SU-DHL-6 (cell line): ENCODE results near the gene OR1E1.
"Not testable (repeated sequence)": the region's sequence is repeated elsewhere in the genome, so short reads cannot be mapped to it uniquely, and the experiment has no call there.

Experiments used
- H2AFZ ChIP-seq: fragments of 200-600 bp; sonication (generic); 2 replicates; pipeline ENCODE4 v1.6.1; 2014; ENCODE audit warnings: low read depth, mild to moderate bottlenecking, moderate library complexity, mixed read lengths, antibody characterized with exemption, low read length; ENCODE audit not compliant: severe bottlenecking
- H3F3A ChIP-seq: fragments of 200-600 bp; shearing (Covaris generic); 2 replicates; pipeline ENCODE4 v1.6.0; 2016; ENCODE audit warnings: antibody characterized with exemption, mild to moderate bottlenecking; ENCODE audit not compliant: insufficient read depth
- H3K27ac ChIP-seq: fragments of 200-600 bp; sonication (generic); 2 replicates; pipeline ENCODE4 v1.5.1; 2016; ENCODE audit warnings: low read depth, mild to moderate bottlenecking, low read length, moderate library complexity, mixed read lengths
- H3K27me3 ChIP-seq: fragments of 200-600 bp; sonication (generic), shearing (Covaris generic); 2 replicates; pipeline ENCODE4 v1.6.0; 2014; ENCODE audit warnings: mild to moderate bottlenecking, low read length
- H3K36me3 ChIP-seq: fragments of 200-600 bp; sonication (generic); 2 replicates; pipeline ENCODE4 v1.6.1; 2014; ENCODE audit warnings: mild to moderate bottlenecking, low read length, mixed read lengths
- H3K4me2 ChIP-seq: fragments of 300-600, 200-600 bp; shearing (Covaris generic), sonication (generic); 2 replicates; pipeline ENCODE4 v1.6.0; 2014; ENCODE audit warnings: low read length, low read depth, mild to moderate bottlenecking; ENCODE audit not compliant: poor library complexity, severe bottlenecking
- H3K4me3 ChIP-seq: fragments of 200-600 bp; sonication (generic); 2 replicates; pipeline ENCODE4 v1.5.1; 2014; ENCODE audit warnings: antibody characterized with exemption, low read length, mild to moderate bottlenecking, mixed read lengths; ENCODE audit not compliant: insufficient read depth, poor library complexity, severe bottlenecking
- H3K79me2 ChIP-seq: fragments of 200-600 bp; sonication (generic); 2 replicates; pipeline ENCODE4 v1.6.1; 2014; ENCODE audit warnings: mild to moderate bottlenecking, low read length, moderate library complexity; ENCODE audit not compliant: insufficient read depth
- H3K9ac ChIP-seq: fragments of 200-600 bp; sonication (generic); 2 replicates; pipeline ENCODE4 v1.7.0; 2014; ENCODE audit warnings: mild to moderate bottlenecking, low read length
- H3K9me2 ChIP-seq: fragments of 200-600 bp; sonication (generic); replicated peaks from 2 replicates; pipeline ENCODE4 v1.6.1; 2014; ENCODE audit warnings: low read length; ENCODE audit not compliant: insufficient read depth
- H3K9me3 ChIP-seq: fragments of 200-600 bp; sonication (generic); 2 replicates; pipeline ENCODE4 v1.6.1; 2014; ENCODE audit warnings: low read length, mixed read lengths; ENCODE audit not compliant: insufficient read depth
- H4K20me1 ChIP-seq: fragments of 200-600 bp; sonication (generic); 2 replicates; pipeline ENCODE4 v1.6.1; 2014; ENCODE audit warnings: low read depth, mild to moderate bottlenecking, antibody characterized with exemption, low read length, moderate library complexity, mixed read lengths
- EZH2phosphoT487 ChIP-seq: fragments of 200-600 bp; sonication (generic), shearing (Covaris generic); conservative IDR thresholded peaks from 2 replicates; pipeline ENCODE4 v1.6.1; 2018; ENCODE audit warnings: mild to moderate bottlenecking, antibody characterized with exemption, low read length, moderate library complexity, mixed read lengths
- TF ChIP-seq, protein P1 (sequence below): fragments of 200-600 bp; sonication (generic); IDR thresholded peaks from one replicate; pipeline ENCODE4 v1.5.1; 2017; ENCODE audit warnings: antibody characterized with exemption, mild to moderate bottlenecking, low read length, moderate library complexity; ENCODE audit not compliant: insufficient read depth, poor library complexity, severe bottlenecking

Gene OR1E1

DNA sequence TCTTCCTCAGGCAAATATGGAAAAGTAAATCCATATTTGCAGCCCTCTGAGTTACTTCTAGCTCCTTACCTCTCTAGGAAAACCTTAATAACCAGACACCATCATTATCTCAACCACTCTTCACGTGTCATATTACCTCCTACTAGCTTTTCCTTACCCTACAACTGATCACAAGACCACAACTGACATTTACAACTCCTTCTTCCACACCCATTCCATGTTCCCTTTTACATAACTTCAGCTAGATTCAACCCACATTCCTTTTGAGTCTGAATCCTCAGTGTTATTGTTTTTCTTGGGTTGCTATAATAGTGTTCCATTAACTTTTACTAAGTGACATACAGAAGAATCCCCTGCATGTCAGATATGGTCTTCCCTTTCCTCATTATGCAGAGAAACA, 40.2 kb upstream of the OR1E1 start:
- Histone ChIP-seq H3K4me3 (no peak overlapping the region), H4K20me1 (no peaks in the 10 kb centered on the region), H3F3A (no peaks in the 10 kb centered on the region), H2AFZ (no peak overlapping the region), H3K27me3 (no peaks in the 10 kb centered on the region), H3K27ac (no peak overlapping the region), H3K4me2 (no peak overlapping the region), H3K9ac (no peak overlapping the region), H3K9me3 (no peaks in the 10 kb centered on the region), H3K36me3 (no peaks in the 10 kb centered on the region), H3K79me2 (no peaks in the 10 kb centered on the region), H3K9me2 (no peaks in the 10 kb centered on the region)
- TF ChIP-seq EZH2phosphoT487 = no peak
- TF ChIP-seq, protein P1, sequence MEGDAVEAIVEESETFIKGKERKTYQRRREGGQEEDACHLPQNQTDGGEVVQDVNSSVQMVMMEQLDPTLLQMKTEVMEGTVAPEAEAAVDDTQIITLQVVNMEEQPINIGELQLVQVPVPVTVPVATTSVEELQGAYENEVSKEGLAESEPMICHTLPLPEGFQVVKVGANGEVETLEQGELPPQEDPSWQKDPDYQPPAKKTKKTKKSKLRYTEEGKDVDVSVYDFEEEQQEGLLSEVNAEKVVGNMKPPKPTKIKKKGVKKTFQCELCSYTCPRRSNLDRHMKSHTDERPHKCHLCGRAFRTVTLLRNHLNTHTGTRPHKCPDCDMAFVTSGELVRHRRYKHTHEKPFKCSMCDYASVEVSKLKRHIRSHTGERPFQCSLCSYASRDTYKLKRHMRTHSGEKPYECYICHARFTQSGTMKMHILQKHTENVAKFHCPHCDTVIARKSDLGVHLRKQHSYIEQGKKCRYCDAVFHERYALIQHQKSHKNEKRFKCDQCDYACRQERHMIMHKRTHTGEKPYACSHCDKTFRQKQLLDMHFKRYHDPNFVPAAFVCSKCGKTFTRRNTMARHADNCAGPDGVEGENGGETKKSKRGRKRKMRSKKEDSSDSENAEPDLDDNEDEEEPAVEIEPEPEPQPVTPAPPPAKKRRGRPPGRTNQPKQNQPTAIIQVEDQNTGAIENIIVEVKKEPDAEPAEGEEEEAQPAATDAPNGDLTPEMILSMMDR = no peak

DNA sequence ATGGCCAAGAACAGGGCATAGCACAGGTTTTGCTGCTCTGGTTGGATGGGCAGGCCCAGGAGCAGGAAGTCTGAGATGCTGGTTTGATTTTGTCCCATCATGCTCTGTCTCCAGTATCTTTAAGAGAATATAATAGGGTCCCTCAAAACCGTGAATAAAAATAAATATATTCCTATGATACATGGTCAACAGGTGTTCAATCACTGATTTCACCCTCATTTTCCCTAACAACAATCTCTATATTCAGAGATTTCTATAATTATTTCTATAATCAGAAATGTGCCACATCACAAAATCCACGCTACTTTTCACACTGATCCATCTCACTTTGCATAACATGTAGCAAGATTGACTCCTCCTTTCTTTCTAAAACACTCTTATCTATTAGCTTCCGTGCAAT, 35.5 kb upstream of the OR1E1 start, which contains the start of gene OR1E2:
Gene OR1E2 (minus strand): TSS at position 101 of the 400 bp plus-strand sequence. CDS start 0 bp downstream, at position 101.
- no peaks in the 10 kb centered on the region for H4K20me1 ChIP-seq
- TF ChIP-seq, protein P1 = no peak
- TF ChIP-seq EZH2phosphoT487 = no peak

DNA sequence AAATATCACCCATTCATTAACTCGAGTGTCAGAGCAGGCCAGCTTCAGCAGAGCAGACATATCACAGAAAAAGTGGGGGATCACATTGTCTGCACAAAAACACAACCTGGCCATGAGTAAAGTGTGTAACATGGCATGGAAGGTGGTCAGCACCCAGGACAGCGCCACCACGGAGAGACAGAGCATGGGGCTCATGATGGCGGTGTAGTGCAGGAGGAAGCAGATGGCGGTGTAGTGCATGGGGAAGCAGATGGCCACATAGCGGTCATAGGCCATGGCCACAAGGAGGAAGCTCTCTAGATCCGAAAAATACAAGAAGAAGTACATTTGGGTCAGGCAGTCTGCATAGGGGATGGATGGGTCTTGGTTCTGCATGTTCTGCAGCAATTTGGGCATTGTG, 35.0 kb upstream of the OR1E1 start:
- H3K4me3 ChIP-seq, H3K27me3 ChIP-seq, H2AFZ ChIP-seq, H3K27ac ChIP-seq, H3K9me2 ChIP-seq, H3K4me2 ChIP-seq, H4K20me1 ChIP-seq, H3K36me3 ChIP-seq, H3F3A ChIP-seq, H3K79me2 ChIP-seq, H3K9me3 ChIP-seq, H3K9ac ChIP-seq: not testable (repeated sequence)

More for the DNA sequence above, 35.5 kb upstream of the OR1E1 start, which contains the start of gene OR1E2:
- H3K36me3 ChIP-seq = peaks cover 4% of the 10 kb centered on the region; the same call in 1 of the 2 replicates
- no peak within 1 kb of the TSS for H2AFZ ChIP-seq
- no peaks in the 10 kb centered on the region for H3F3A ChIP-seq
- peaks cover 7% of the 10 kb centered on the region; the same call in 1 of the 2 replicates for H3K9me3 ChIP-seq
- no peak within 1 kb of the TSS for H3K9ac ChIP-seq
- H3K79me2 ChIP-seq = no peaks in the 10 kb centered on the region
- H3K27me3 ChIP-seq = no peaks in the 10 kb centered on the region
- H3K4me3 ChIP-seq = no peak within 1 kb of the TSS
- H3K9me2 ChIP-seq = no peaks in the 10 kb centered on the region
- no peak within 1 kb of the TSS for H3K4me2 ChIP-seq
- H3K27ac ChIP-seq = no peak within 1 kb of the TSS

DNA sequence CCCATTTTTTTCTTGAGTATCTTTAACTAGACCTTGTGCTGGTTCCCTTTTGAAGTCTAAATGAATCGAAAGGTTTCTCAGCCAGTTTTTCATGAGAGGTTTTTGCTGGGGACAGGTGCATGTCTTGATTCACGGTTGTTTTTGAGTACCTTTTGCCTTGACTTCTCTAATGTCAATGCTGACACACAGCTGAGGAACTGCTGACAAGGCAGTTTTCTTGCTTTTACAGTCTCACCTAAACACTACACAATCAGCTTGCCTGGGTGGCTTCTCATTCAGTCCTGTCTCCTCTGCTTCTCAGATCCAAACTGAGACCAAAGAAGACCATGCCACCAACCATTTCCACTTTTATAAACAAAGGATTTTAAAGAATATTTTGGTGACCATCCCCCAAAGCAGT, 20.0 kb upstream of the OR1E1 start:
- H3F3A ChIP-seq = no peaks in the 10 kb centered on the region
- no peak overlapping the region for H3K4me3 ChIP-seq
- no peaks in the 10 kb centered on the region for H3K79me2 ChIP-seq
- no peaks in the 10 kb centered on the region for H3K9me3 ChIP-seq
- no peak for TF ChIP-seq EZH2phosphoT487
- TF ChIP-seq, protein P1 = no peak
- no peaks in the 10 kb centered on the region for H4K20me1 ChIP-seq
- H3K27ac ChIP-seq = no peak overlapping the region
- H3K9me2 ChIP-seq = no peaks in the 10 kb centered on the region
- no peaks in the 10 kb centered on the region for H3K27me3 ChIP-seq
- no peak overlapping the region for H3K4me2 ChIP-seq
- no peak overlapping the region for H3K9ac ChIP-seq
- H3K36me3 ChIP-seq = no peaks in the 10 kb centered on the region
- no peak overlapping the region for H2AFZ ChIP-seq
